ENCODE data around the gene ZBTB16.

Gene ZBTB16

GRCh38 chr11:114073007-114073827 is 13.7 kb downstream of the ZBTB16 start:
- no peak for TF ChIP-seq CTCF (IDR thresholded peaks at IDR 0.05; ENCODE audit: borderline replicate concordance, control extremely low read depth, extremely low read depth, insufficient read depth, missing control alignments)
- in situ Hi-C loops (cut with MboI; ENCODE audit: low sequenced_read_pairs, unreplicated experiment), result no loop called here
- no peak for DNase-seq (ENCODE audit: low spot score)

- no peak for DNase-seq (ENCODE audit: low spot score)
- TF ChIP-seq CTCF (IDR thresholded peaks at IDR 0.05; ENCODE audit: borderline replicate concordance, control extremely low read depth, extremely low read depth, insufficient read depth, missing control alignments), result no peak
- in situ Hi-C loops (cut with MboI; ENCODE audit: low sequenced_read_pairs, unreplicated experiment), result no loop called here
These were observed 14.4 kb downstream of the ZBTB16 start for GRCh38 chr11:114073828-114074381.

- no peak for DNase-seq (ENCODE audit: low spot score)
- TF ChIP-seq CTCF (IDR thresholded peaks at IDR 0.05; ENCODE audit: borderline replicate concordance, control extremely low read depth, extremely low read depth, insufficient read depth, missing control alignments), result no peak
- in situ Hi-C loops (cut with MboI; ENCODE audit: low sequenced_read_pairs, unreplicated experiment), result no loop called here
These were observed 15.2 kb downstream of the ZBTB16 start for GRCh38 chr11:114074546-114075343.

- no peak for TF ChIP-seq CTCF (IDR thresholded peaks at IDR 0.05; ENCODE audit: borderline replicate concordance, control extremely low read depth, extremely low read depth, insufficient read depth, missing control alignments)
- DNase-seq (ENCODE audit: low spot score), result no peak
- in situ Hi-C loops (cut with MboI; ENCODE audit: low sequenced_read_pairs, unreplicated experiment), result no loop called here
These were observed 15.8 kb downstream of the ZBTB16 start for GRCh38 chr11:114075344-114075610.

- in situ Hi-C loops (cut with MboI; ENCODE audit: low sequenced_read_pairs, unreplicated experiment), result no loop called here
- no peak for DNase-seq (ENCODE audit: low spot score)
- TF ChIP-seq CTCF (IDR thresholded peaks at IDR 0.05; ENCODE audit: borderline replicate concordance, control extremely low read depth, extremely low read depth, insufficient read depth, missing control alignments), result no peak
These were observed 16.5 kb downstream of the ZBTB16 start for GRCh38 chr11:114075891-114076441.

- TF ChIP-seq CTCF (IDR thresholded peaks at IDR 0.05; ENCODE audit: borderline replicate concordance, control extremely low read depth, extremely low read depth, insufficient read depth, missing control alignments), result no peak
- in situ Hi-C loops (cut with MboI; ENCODE audit: low sequenced_read_pairs, unreplicated experiment), result no loop called here
- DNase-seq (ENCODE audit: low spot score), result no peak
These were observed 17.4 kb downstream of the ZBTB16 start for GRCh38 chr11:114076921-114077331.

Data from GM13976 (cell line).